H1 (cell line): ENCODE data around the gene SAMD9L. TPM values are rescaled to one million over a fixed set of nuclear protein-coding genes. Genes with fewer than 3 reads are reported as not detected.

Experiments
- CTCF ChIA-PET: fragments of 300-600 bp; sonication (Branson Sonifier 250); formaldehyde crosslinking; loops from one replicate; lab custom pipeline; 2021; ENCODE audit not compliant: partially characterized antibody; lab: Charles Lee
- POLR2A ChIA-PET: fragments of 300-600 bp; sonication (Branson Sonifier 250); formaldehyde crosslinking; loops from one replicate; lab custom pipeline; 2021; ENCODE audit warnings: inconsistent platforms; ENCODE audit not compliant: partially characterized antibody; lab: Charles Lee
- DNase-seq, 2 experiments: peaks; one replicate each; pipeline versions ENCODE4 v3.0.0 to v3.0.0-alpha.2; 2010 to 2022; ENCODE audit warnings: low spot score in 2 of 2, low read depth in 1 of 2, mixed read lengths in 1 of 2
- FAIRE-seq: peaks from 2 replicates; lab custom pipeline; 2011; peaks lifted over from hg19 to GRCh38; lab: Jason Lieb, UNC
- H2AFZ ChIP-seq: 2 replicates; pipeline ENCODE4 v1.8.1; 2012; ENCODE audit warnings: low read length, inconsistent platforms
- H2AK5ac ChIP-seq: 2 replicates; pipeline ENCODE4 v1.6.1; 2013; ENCODE audit warnings: low read depth, low read length
- H2BK120ac ChIP-seq: replicated peaks from 2 replicates; pipeline ENCODE3; 2013; ENCODE audit warnings: low read depth, low read length, inconsistent platforms
- H2BK12ac ChIP-seq: 2 replicates; pipeline ENCODE4 v1.6.1; 2013; ENCODE audit warnings: low read depth, low read length
- H2BK15ac ChIP-seq: 2 replicates; pipeline ENCODE4 v1.6.1; 2013; ENCODE audit warnings: low read length
- H2BK20ac ChIP-seq: 2 replicates; pipeline ENCODE4 v1.6.1; 2013; ENCODE audit warnings: low read length
- H2BK5ac ChIP-seq: 2 replicates; pipeline ENCODE4 v1.6.1; 2013; ENCODE audit warnings: low read depth, low read length
- H3K14ac ChIP-seq: 2 replicates; pipeline ENCODE4 v1.6.1; 2013; ENCODE audit warnings: inconsistent platforms; ENCODE audit not compliant: insufficient read length
- H3K18ac ChIP-seq: 2 replicates; pipeline ENCODE4 v1.6.1; 2013; ENCODE audit warnings: low read length; ENCODE audit errors: extremely low read depth
- H3K23ac ChIP-seq: 2 replicates; pipeline ENCODE4 v1.6.1; 2013; ENCODE audit warnings: inconsistent platforms; ENCODE audit not compliant: insufficient read length
- H3K23me2 ChIP-seq: 2 replicates; pipeline ENCODE4 v1.6.1; 2013; ENCODE audit warnings: low read depth, low read length
- H3K27ac ChIP-seq: 2 replicates; pipeline ENCODE4 v1.6.1; 2011; ENCODE audit warnings: low read depth, low read length, inconsistent platforms
- H3K27me3 ChIP-seq, 4 experiments: replicated peaks in 1 of 4; 1 replicate in 1 of 4; 2 replicates in 3 of 4; pipeline versions ENCODE4 v1.6.1 to v1.8.1; 2011 to 2013; ENCODE audit warnings: low read length in 3 of 4, mild to moderate bottlenecking in 3 of 4, inconsistent platforms in 2 of 4, mixed read lengths in 2 of 4, moderate library complexity in 1 of 4; ENCODE audit not compliant: control insufficient read depth in 3 of 4, insufficient read depth in 3 of 4; ENCODE audit errors: extremely low read depth in 1 of 4
- H3K36me3 ChIP-seq, 4 experiments: 2 replicates each; pipeline versions ENCODE4 v1.6.1 to v1.8.1; 2011 to 2013; ENCODE audit warnings: mild to moderate bottlenecking in 4 of 4, low read length in 3 of 4, moderate library complexity in 2 of 4, control low read depth in 1 of 4, inconsistent platforms in 1 of 4; ENCODE audit not compliant: insufficient read depth in 4 of 4, control insufficient read depth in 2 of 4
- H3K4ac ChIP-seq: replicated peaks from 2 replicates; pipeline ENCODE3; 2013; ENCODE audit warnings: low read length, low read depth, mixed read lengths, inconsistent platforms; ENCODE audit not compliant: insufficient read length
- H3K4me1 ChIP-seq, 4 experiments: replicated peaks in 1 of 4; 1 replicate in 1 of 4; 2 replicates in 3 of 4; pipeline versions ENCODE4 v1.6.1 to v1.8.1; 2011 to 2013; ENCODE audit warnings: low read length in 3 of 4, inconsistent platforms in 2 of 4, mixed read lengths in 1 of 4; ENCODE audit not compliant: insufficient read depth in 4 of 4, control insufficient read depth in 3 of 4
- H3K4me2 ChIP-seq, 2 experiments: 2 replicates each; pipeline versions ENCODE4 v1.6.1 to v1.8.1; 2011 to 2013; ENCODE audit warnings: low read depth in 2 of 2, low read length in 2 of 2, control low read depth in 1 of 2, inconsistent platforms in 1 of 2, mild to moderate bottlenecking in 1 of 2; ENCODE audit not compliant: insufficient read depth in 1 of 2
- H3K4me3 ChIP-seq, 4 experiments: fragments of 200-600, 300-600 bp in 1 of 4; sonication (generic), shearing (Covaris generic), sonication (Bioruptor Twin) in 1 of 4; 2 replicates each; pipeline versions ENCODE4 v1.5.1 to v1.8.1; 2011 to 2016; ENCODE audit warnings: low read length in 4 of 4, low read depth in 3 of 4, control low read depth in 2 of 4, inconsistent platforms in 2 of 4, mild to moderate bottlenecking in 2 of 4, mixed read lengths in 1 of 4, moderate library complexity in 1 of 4; ENCODE audit not compliant: insufficient read depth in 2 of 4; ENCODE audit errors: extremely low read depth in 1 of 4
- H3K56ac ChIP-seq: replicated peaks from 2 replicates; pipeline ENCODE3; 2013; ENCODE audit warnings: low read depth, mild to moderate bottlenecking, mixed read lengths, low read length, inconsistent platforms; ENCODE audit not compliant: insufficient read length
- H3K79me1 ChIP-seq: 2 replicates; pipeline ENCODE4 v1.6.1; 2013; ENCODE audit warnings: low read depth, low read length, control low read depth
- H3K79me2 ChIP-seq, 2 experiments: 2 replicates each; pipeline versions ENCODE4 v1.6.1 to v1.8.1; 2012 to 2013; ENCODE audit warnings: low read length in 2 of 2, mild to moderate bottlenecking in 2 of 2, inconsistent platforms in 1 of 2; ENCODE audit not compliant: insufficient read depth in 2 of 2, control insufficient read depth in 1 of 2
- H3K9ac ChIP-seq, 4 experiments: replicated peaks in 1 of 4; 1 replicate in 1 of 4; 2 replicates in 3 of 4; pipeline versions ENCODE4 v1.6.1 to v1.8.1; 2011 to 2013; ENCODE audit warnings: low read depth in 3 of 4, low read length in 3 of 4, control low read depth in 2 of 4, mild to moderate bottlenecking in 2 of 4, moderate library complexity in 2 of 4, inconsistent platforms in 1 of 4; ENCODE audit errors: extremely low read depth in 1 of 4
- H3K9me3 ChIP-seq, 2 experiments: 2 replicates each; pipeline versions ENCODE4 v1.6.1 to v1.8.1; 2012 to 2013; ENCODE audit warnings: mild to moderate bottlenecking in 2 of 2, moderate library complexity in 2 of 2, control low read depth in 1 of 2, inconsistent platforms in 1 of 2, low read depth in 1 of 2, low read length in 1 of 2, mixed read lengths in 1 of 2; ENCODE audit not compliant: insufficient read depth in 2 of 2
- H4K20me1 ChIP-seq, 2 experiments: replicated peaks in 1 of 2; 2 replicates each; pipeline versions ENCODE3 to v1.8.1; 2011 to 2013; ENCODE audit warnings: inconsistent platforms in 2 of 2, low read length in 2 of 2, mild to moderate bottlenecking in 1 of 2; ENCODE audit not compliant: insufficient read depth in 2 of 2, control insufficient read depth in 1 of 2
- H4K5ac ChIP-seq: 2 replicates; pipeline ENCODE4 v1.6.1; 2013; ENCODE audit warnings: low read length, low read depth, mixed read lengths, inconsistent platforms; ENCODE audit not compliant: insufficient read length
- H4K8ac ChIP-seq: 2 replicates; pipeline ENCODE4 v1.8.0; 2013; ENCODE audit warnings: mild to moderate bottlenecking, moderate library complexity, low read length, inconsistent platforms; ENCODE audit not compliant: insufficient read depth; ENCODE audit errors: extremely low read depth
- H4K91ac ChIP-seq: replicated peaks from 2 replicates; pipeline ENCODE3; 2013; ENCODE audit warnings: low read length, mixed read lengths, inconsistent platforms; ENCODE audit not compliant: insufficient read length
- ATF3 ChIP-seq: IDR thresholded peaks from 2 replicates; pipeline ENCODE4 v1.6.1; 2011; ENCODE audit warnings: low read depth, mild to moderate bottlenecking, low read length; ENCODE audit not compliant: insufficient read depth
- CBX8 ChIP-seq: fragments of 300-800, 300-1000 bp; sonication (generic); IDR thresholded peaks from 2 replicates; pipeline ENCODE4 v1.7.1; 2016; ENCODE audit warnings: low read depth, low read length, borderline replicate concordance
- FOSL1 ChIP-seq: IDR thresholded peaks from 2 replicates; pipeline ENCODE4 v1.6.1; 2011; ENCODE audit warnings: mild to moderate bottlenecking, low read depth, low read length, moderate library complexity; ENCODE audit not compliant: insufficient read depth
- JUND ChIP-seq: IDR thresholded peaks from 2 replicates; pipeline ENCODE4 v1.6.1; 2011; ENCODE audit warnings: mild to moderate bottlenecking, improper control_type of control experiment, low read length
- SIX5 ChIP-seq: IDR thresholded peaks from 2 replicates; pipeline ENCODE4 v1.6.1; 2011; ENCODE audit warnings: mild to moderate bottlenecking, low read depth, low read length
- SRF ChIP-seq: IDR thresholded peaks from 2 replicates; pipeline ENCODE4 v1.6.1; 2011; ENCODE audit warnings: mild to moderate bottlenecking, low read depth, low read length, moderate library complexity
- TAF7 ChIP-seq: optimal IDR thresholded peaks from 2 replicates; pipeline ENCODE3; 2011; ENCODE audit warnings: low read depth, mild to moderate bottlenecking, inconsistent platforms, low read length, moderate library complexity, borderline replicate concordance
- WGBS, 2 experiments: shearing (Covaris generic) in 1 of 2; methylation state at CpG; one replicate each; pipeline versions ENCODE4 v1.1.6 to v1.1.7; 2013 to 2015; ENCODE audit warnings: low lambda C conversion rate in 2 of 2, mixed read lengths in 2 of 2, inconsistent platforms in 1 of 2, low coverage in 1 of 2, missing lambda C conversion rate in 1 of 2; ENCODE audit not compliant: insufficient replicate concordance in 2 of 2, insufficient coverage in 1 of 2, insufficient read length in 1 of 2; ENCODE audit errors: extremely low coverage in 1 of 2, missing lambda C conversion rate in 1 of 2; 5-methylcytosine and 5-hydroxymethylcytosine counted together
- polyA plus RNA-seq, 7 experiments: library from polyadenylated mRNA; depleted of rRNA in 3 of 7; stranded (reverse) in 5 of 7; unstranded in 2 of 7; fragments of >200 nt in 5 of 7; fragments of 200-250 nt in 2 of 7; gene quantifications; 1 replicate in 5 of 7; 2 replicates in 1 of 7; 4 replicates in 1 of 7; pipeline versions ENCODE4 v1.2.1 to v1.2.3, GENCODE V29; 2011 to 2013; ENCODE audit warnings: missing spikeins in 2 of 7, mixed read lengths in 2 of 7
- total RNA-seq: library from RNA; stranded (reverse); fragmentation: NEBNext Ultra II Directional; extraction: Animal tissue kit (Norgen Biotek cat#: 25700); gene quantifications from 2 replicates; pipeline ENCODE4 v1.2.1, GENCODE V29; 2021
- TF ChIP-seq, protein P1 (sequence below): IDR thresholded peaks from 2 replicates; pipeline ENCODE4 v1.6.1; 2011; ENCODE audit warnings: low read length, improper control_type of control experiment

Gene SAMD9L
- total and polyA plus RNA-seq, 2 of the 8 experiments (the other 6 are each of a cell fraction or from before 2014, with no cell fraction given) = not detected

DNA sequence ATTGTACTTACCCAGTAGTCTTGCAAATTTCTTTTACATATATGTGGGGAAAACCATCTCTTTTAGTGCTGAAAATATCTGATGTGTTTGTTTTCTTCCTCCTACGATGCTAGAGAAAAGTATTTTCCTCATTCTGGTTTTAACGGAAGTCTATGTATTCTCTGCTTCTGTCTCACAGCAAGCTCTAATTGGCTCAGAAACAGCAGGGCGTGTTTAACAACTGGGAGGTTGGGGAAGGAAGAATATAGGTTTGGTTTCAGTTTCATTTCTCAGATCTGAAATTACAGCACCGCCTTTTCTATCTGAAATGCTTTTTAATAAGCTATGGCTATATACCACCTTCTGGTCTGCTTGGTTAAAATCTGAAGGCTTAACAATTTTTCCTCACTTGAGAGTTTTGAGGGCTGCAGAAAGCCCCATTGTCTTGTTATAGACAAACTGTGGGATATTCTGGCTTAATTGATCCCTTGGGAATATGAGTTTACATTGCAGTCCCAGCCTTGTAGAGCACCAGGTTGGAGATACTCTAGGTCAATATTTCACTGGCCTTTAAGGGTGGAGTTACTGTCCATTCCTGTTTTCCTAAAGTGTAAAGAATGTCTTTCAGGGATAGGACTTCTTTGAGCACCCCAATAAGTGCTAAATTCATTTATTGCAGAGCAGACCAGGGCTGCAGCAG, 30.2 kb downstream of the SAMD9L start, which contains the start of gene SAMD9:
TSS of gene SAMD9 (minus strand) at position 128 of the 679 bp plus-strand sequence. CDS start 11,882 bp downstream, outside the sequence.
- Histone ChIP-seq H3K9ac (no peak within 1 kb of the TSS), H3K23ac (no peak within 1 kb of the TSS), H3K23me2 (no peaks in the 10 kb centered on the region), H3K36me3 (no peaks in the 10 kb centered on the region), H4K91ac (no peak within 1 kb of the TSS), H3K4me1 (no peaks in the 10 kb centered on the region), H2BK5ac (no peak within 1 kb of the TSS), H3K18ac (no peak within 1 kb of the TSS), H2BK120ac (no peak within 1 kb of the TSS), H4K8ac (no peak within 1 kb of the TSS), H2BK15ac (no peak within 1 kb of the TSS), H2AK5ac (no peak within 1 kb of the TSS), H3K27me3 (no peaks in the 10 kb centered on the region), H2BK12ac (no peak within 1 kb of the TSS), H3K79me2 (no peaks in the 10 kb centered on the region), H2AFZ (0 out of 2 replicates have a peak within 1 kb of the TSS, but pooled peaks have one; percentile 7), H4K20me1 (no peaks in the 10 kb centered on the region), H3K56ac (no peak within 1 kb of the TSS), H3K4ac (no peak within 1 kb of the TSS), H3K9me3 (0 out of 4 replicates have a peak, but pooled peaks cover 0 to 2% of the 10 kb centered on the region in 2 experiments), H3K4me2 (no peak within 1 kb of the TSS), H3K14ac (no peak within 1 kb of the TSS), H2BK20ac (no peak within 1 kb of the TSS), H3K79me1 (no peaks in the 10 kb centered on the region), H3K4me3 (no peak within 1 kb of the TSS), H4K5ac (no peak within 1 kb of the TSS), H3K27ac (no peak within 1 kb of the TSS)
- no peak for FAIRE-seq
- no peak for DNase-seq
- POLR2A ChIA-PET = no interaction called here
- CTCF ChIA-PET = interaction anchor here (0.7 to 1.5 kb wide), 2 partner anchors 25 to 27 kb away, joined by 3 to 7 read pairs; no protein-coding TSS in a partner anchor
- WGBS, 2 experiments = 85% methylated on average over 4 of the region's 4 CpGs; no CpG with 5 or more reads in 1 of the 2 experiments
- TF ChIP-seq ATF3 (no peak), TAF7 (no peak), SRF (no peak), FOSL1 (no peak), SIX5 (no peak), JUND (no peak), CBX8 (no peak)
- TF ChIP-seq, protein P1, sequence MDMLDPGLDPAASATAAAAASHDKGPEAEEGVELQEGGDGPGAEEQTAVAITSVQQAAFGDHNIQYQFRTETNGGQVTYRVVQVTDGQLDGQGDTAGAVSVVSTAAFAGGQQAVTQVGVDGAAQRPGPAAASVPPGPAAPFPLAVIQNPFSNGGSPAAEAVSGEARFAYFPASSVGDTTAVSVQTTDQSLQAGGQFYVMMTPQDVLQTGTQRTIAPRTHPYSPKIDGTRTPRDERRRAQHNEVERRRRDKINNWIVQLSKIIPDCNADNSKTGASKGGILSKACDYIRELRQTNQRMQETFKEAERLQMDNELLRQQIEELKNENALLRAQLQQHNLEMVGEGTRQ = no peak
